Measurements from ENCODE around the gene SLC6A19.

The SLC6A19 gene

GRCh38 chr5:1189269-1189668 is 12.1 kb upstream of the SLC6A19 start:
- Histone ChIP-seq H2AFZ (ENCODE audit: low read depth, low read length) (no peak overlapping the region), H2AK5ac (ENCODE audit: low read length, severe bottlenecking) (no peak overlapping the region), H3K14ac (ENCODE audit: low read length in 2 of 2) (no peak overlapping the region), H2BK5ac (ENCODE audit: low read depth, low read length, poor library complexity, severe bottlenecking) (no peak overlapping the region), H3K4me2 (ENCODE audit: low read length, poor library complexity, severe bottlenecking) (no peak overlapping the region), H2BK12ac (ENCODE audit: low read length in 2 of 2) (no peak overlapping the region), H3K27ac (ENCODE audit: low read length, poor library complexity, severe bottlenecking) (no peak overlapping the region), H3K36me3 (ENCODE audit: control insufficient read depth in 1 of 2, insufficient read depth in 2 of 2, low read depth in 1 of 2, low read length in 2 of 2) (no peaks in the 10 kb centered on the region), H3K23ac (ENCODE audit: low read length in 2 of 2) (no peak overlapping the region), H3K9me3 (ENCODE audit: control insufficient read depth, low read length) (no peaks in the 10 kb centered on the region), H3K9ac (ENCODE audit: low read length) (no peak overlapping the region), H2BK15ac (ENCODE audit: low read depth, poor library complexity, severe bottlenecking) (no peak overlapping the region), H2BK120ac (ENCODE audit: low read depth, low read length) (no peak overlapping the region), H3K4me1 (ENCODE audit: control insufficient read depth, insufficient read depth, low read depth, low read length) (no peaks in the 10 kb centered on the region), H4K91ac (ENCODE audit: low read length) (no peak overlapping the region), H4K8ac (ENCODE audit: low read length) (no peak overlapping the region), H3K4me3 (ENCODE audit: insufficient read depth in 1 of 2, low read depth in 1 of 2, low read length in 2 of 2) (no peak overlapping the region), H3K79me1 (replicated peaks; ENCODE audit: low read length, poor library complexity, severe bottlenecking) (no peaks in the 10 kb centered on the region), H3K18ac (ENCODE audit: low read depth in 1 of 2, low read length in 2 of 2) (no peak overlapping the region), H3K27me3 (ENCODE audit: control insufficient read depth in 1 of 2, insufficient read depth in 1 of 2, low read length in 2 of 2) (peaks cover 5 to 64% of the 10 kb centered on the region in 2 experiments), H3K4ac (ENCODE audit: low read depth in 1 of 2, low read length in 2 of 2) (no peak overlapping the region)
- 92% methylated on average over 9 of the region's 10 CpGs for WGBS
- no peak for DNase-seq

- Histone ChIP-seq H2BK12ac (ENCODE audit: low read length in 2 of 2) (no peak overlapping the region), H2BK120ac (ENCODE audit: low read depth, low read length) (no peak overlapping the region), H2AFZ (ENCODE audit: low read depth, low read length) (no peak overlapping the region), H3K4me2 (ENCODE audit: low read length, poor library complexity, severe bottlenecking) (no peak overlapping the region), H3K23ac (ENCODE audit: low read length in 2 of 2) (no peak overlapping the region), H3K4me3 (ENCODE audit: insufficient read depth in 1 of 2, low read depth in 1 of 2, low read length in 2 of 2) (no peak overlapping the region), H2BK5ac (ENCODE audit: low read depth, low read length, poor library complexity, severe bottlenecking) (no peak overlapping the region), H3K9me3 (ENCODE audit: control insufficient read depth, low read length) (peaks cover 3% of the 10 kb centered on the region), H3K14ac (ENCODE audit: low read length in 2 of 2) (no peak overlapping the region), H3K4ac (ENCODE audit: low read depth in 1 of 2, low read length in 2 of 2) (no peak overlapping the region), H4K91ac (ENCODE audit: low read length) (no peak overlapping the region), H4K8ac (ENCODE audit: low read length) (no peak overlapping the region), H2BK15ac (ENCODE audit: low read depth, poor library complexity, severe bottlenecking) (no peak overlapping the region), H3K27me3 (ENCODE audit: control insufficient read depth in 1 of 2, insufficient read depth in 1 of 2, low read length in 2 of 2) (peaks cover 5 to 73% of the 10 kb centered on the region in 2 experiments), H3K18ac (ENCODE audit: low read depth in 1 of 2, low read length in 2 of 2) (no peak overlapping the region), H3K36me3 (ENCODE audit: control insufficient read depth in 1 of 2, insufficient read depth in 2 of 2, low read depth in 1 of 2, low read length in 2 of 2) (no peaks in the 10 kb centered on the region), H3K9ac (ENCODE audit: low read length) (no peak overlapping the region), H3K79me1 (replicated peaks; ENCODE audit: low read length, poor library complexity, severe bottlenecking) (no peaks in the 10 kb centered on the region), H3K4me1 (ENCODE audit: control insufficient read depth, insufficient read depth, low read depth, low read length) (no peaks in the 10 kb centered on the region), H2AK5ac (ENCODE audit: low read length, severe bottlenecking) (no peak overlapping the region), H3K27ac (ENCODE audit: low read length, poor library complexity, severe bottlenecking) (no peak overlapping the region)
- 88% methylated on average over 11 of the region's 12 CpGs for WGBS
- no peak for DNase-seq
Measured at GRCh38 chr5:1190278-1190677, 11.1 kb upstream of the SLC6A19 start.

GRCh38 chr5:1190837-1191239 is 10.6 kb upstream of the SLC6A19 start:
- Histone ChIP-seq H3K23ac (ENCODE audit: low read length in 2 of 2) (no peak overlapping the region), H2BK120ac (ENCODE audit: low read depth, low read length) (no peak overlapping the region), H2AK5ac (ENCODE audit: low read length, severe bottlenecking) (no peak overlapping the region), H3K4me1 (ENCODE audit: control insufficient read depth, insufficient read depth, low read depth, low read length) (no peaks in the 10 kb centered on the region), H3K27me3 (ENCODE audit: control insufficient read depth in 1 of 2, insufficient read depth in 1 of 2, low read length in 2 of 2) (peaks cover 2 to 68% of the 10 kb centered on the region in 2 experiments), H3K36me3 (ENCODE audit: control insufficient read depth in 1 of 2, insufficient read depth in 2 of 2, low read depth in 1 of 2, low read length in 2 of 2) (no peaks in the 10 kb centered on the region), H3K14ac (ENCODE audit: low read length in 2 of 2) (no peak overlapping the region), H3K4me3 (ENCODE audit: insufficient read depth in 1 of 2, low read depth in 1 of 2, low read length in 2 of 2) (no peak overlapping the region), H2BK12ac (ENCODE audit: low read length in 2 of 2) (no peak overlapping the region), H3K4me2 (ENCODE audit: low read length, poor library complexity, severe bottlenecking) (no peak overlapping the region), H4K91ac (ENCODE audit: low read length) (no peak overlapping the region), H3K9ac (ENCODE audit: low read length) (no peak overlapping the region), H4K8ac (ENCODE audit: low read length) (no peak overlapping the region), H2AFZ (ENCODE audit: low read depth, low read length) (no peak overlapping the region), H3K79me1 (replicated peaks; ENCODE audit: low read length, poor library complexity, severe bottlenecking) (no peaks in the 10 kb centered on the region), H3K4ac (ENCODE audit: low read depth in 1 of 2, low read length in 2 of 2) (no peak overlapping the region), H2BK5ac (ENCODE audit: low read depth, low read length, poor library complexity, severe bottlenecking) (no peak overlapping the region), H3K9me3 (ENCODE audit: control insufficient read depth, low read length) (peaks cover 3% of the 10 kb centered on the region), H3K27ac (ENCODE audit: low read length, poor library complexity, severe bottlenecking) (no peak overlapping the region), H2BK15ac (ENCODE audit: low read depth, poor library complexity, severe bottlenecking) (no peak overlapping the region), H3K18ac (ENCODE audit: low read depth in 1 of 2, low read length in 2 of 2) (no peak overlapping the region)
- DNase-seq: no peak
- 76% methylated on average over 6 of the region's 6 CpGs for WGBS

- H3K4me1 ChIP-seq (ENCODE audit: control insufficient read depth, insufficient read depth, low read depth, low read length): no peaks in the 10 kb centered on the region
- H2AFZ ChIP-seq (ENCODE audit: low read depth, low read length): no peak overlapping the region
Measured at GRCh38 chr5:1192971-1193590, 8.3 kb upstream of the SLC6A19 start.

More at GRCh38 chr5:1192971-1193590, 8.3 kb upstream of the SLC6A19 start:
- no peak overlapping the region for H3K23ac ChIP-seq (ENCODE audit: low read length in 2 of 2)
- H3K14ac ChIP-seq (ENCODE audit: low read length in 2 of 2): no peak overlapping the region
- H4K91ac ChIP-seq (ENCODE audit: low read length): no peak overlapping the region
- H2AK5ac ChIP-seq (ENCODE audit: low read length, severe bottlenecking): no peak overlapping the region
- no peak overlapping the region for H2BK12ac ChIP-seq (ENCODE audit: low read length in 2 of 2)
- no peak overlapping the region for H3K27ac ChIP-seq (ENCODE audit: low read length, poor library complexity, severe bottlenecking)
- H3K18ac ChIP-seq (ENCODE audit: low read depth in 1 of 2, low read length in 2 of 2): no peak overlapping the region
- H3K36me3 ChIP-seq (ENCODE audit: control insufficient read depth in 1 of 2, insufficient read depth in 2 of 2, low read depth in 1 of 2, low read length in 2 of 2): no peaks in the 10 kb centered on the region
- H3K9ac ChIP-seq (ENCODE audit: low read length): no peak overlapping the region
- H3K9me3 ChIP-seq (ENCODE audit: control insufficient read depth, low read length): peaks cover 3% of the 10 kb centered on the region
- no peak overlapping the region for H2BK15ac ChIP-seq (ENCODE audit: low read depth, poor library complexity, severe bottlenecking)
- WGBS: 69% methylated on average over 18 of the region's 18 CpGs
- H2BK5ac ChIP-seq (ENCODE audit: low read depth, low read length, poor library complexity, severe bottlenecking): no peak overlapping the region
- H3K79me1 ChIP-seq (replicated peaks; ENCODE audit: low read length, poor library complexity, severe bottlenecking): no peaks in the 10 kb centered on the region
- H3K4me2 ChIP-seq (ENCODE audit: low read length, poor library complexity, severe bottlenecking): no peak overlapping the region
- H3K27me3 ChIP-seq (ENCODE audit: control insufficient read depth in 1 of 2, insufficient read depth in 1 of 2, low read length in 2 of 2): peaks cover 0 to 66% of the 10 kb centered on the region in 2 experiments
- no peak overlapping the region for H3K4ac ChIP-seq (ENCODE audit: low read depth in 1 of 2, low read length in 2 of 2)
- no peak for DNase-seq
- no peak overlapping the region for H3K4me3 ChIP-seq (ENCODE audit: insufficient read depth in 1 of 2, low read depth in 1 of 2, low read length in 2 of 2)
- no peak overlapping the region for H4K8ac ChIP-seq (ENCODE audit: low read length)
- H2BK120ac ChIP-seq (ENCODE audit: low read depth, low read length): no peak overlapping the region

All from mesenchymal stem cell (in vitro differentiated cells and primary cell).